Effector memory CD4-positive, alpha-beta T cell (primary cell): ENCODE measurements around the gene DVL1.
"Not testable (repeated sequence)": the region's sequence is repeated elsewhere in the genome, so short reads cannot be mapped to it uniquely, and the experiment has no call there.

ENCODE experiments used
- DNase-seq, 3 donors: peaks; one replicate each; pipeline ENCODE4 v3.0.0-alpha.2; 2020
- H3K27ac ChIP-seq: 2 replicates; pipeline ENCODE4 v1.7.0; 2013; ENCODE audit warnings: mild to moderate bottlenecking, low read length, moderate library complexity; ENCODE audit not compliant: insufficient read depth, poor library complexity, severe bottlenecking
- H3K27me3 ChIP-seq: replicated peaks from 2 replicates; pipeline ENCODE4 v1.7.0; 2013; ENCODE audit warnings: mild to moderate bottlenecking, low read length; ENCODE audit not compliant: insufficient read depth, control insufficient read depth, poor library complexity, severe bottlenecking
- H3K36me3 ChIP-seq: 2 replicates; pipeline ENCODE4 v1.7.0; 2013; ENCODE audit warnings: mild to moderate bottlenecking, low read length, moderate library complexity; ENCODE audit not compliant: control insufficient read depth, insufficient read depth
- H3K4me1 ChIP-seq: 2 replicates; pipeline ENCODE4 v1.7.0; 2013; ENCODE audit warnings: low read length, mild to moderate bottlenecking; ENCODE audit not compliant: control insufficient read depth, insufficient read depth, poor library complexity, severe bottlenecking
- H3K4me3 ChIP-seq: 2 replicates; pipeline ENCODE4 v1.7.0; 2013; ENCODE audit warnings: low read length, low read depth, mild to moderate bottlenecking; ENCODE audit not compliant: insufficient read depth, poor library complexity, severe bottlenecking
- H3K9me3 ChIP-seq: 2 replicates; pipeline ENCODE4 v1.7.0; 2013; ENCODE audit warnings: mild to moderate bottlenecking, low read length, moderate library complexity; ENCODE audit not compliant: control insufficient read depth

DVL1 gene

DNA sequence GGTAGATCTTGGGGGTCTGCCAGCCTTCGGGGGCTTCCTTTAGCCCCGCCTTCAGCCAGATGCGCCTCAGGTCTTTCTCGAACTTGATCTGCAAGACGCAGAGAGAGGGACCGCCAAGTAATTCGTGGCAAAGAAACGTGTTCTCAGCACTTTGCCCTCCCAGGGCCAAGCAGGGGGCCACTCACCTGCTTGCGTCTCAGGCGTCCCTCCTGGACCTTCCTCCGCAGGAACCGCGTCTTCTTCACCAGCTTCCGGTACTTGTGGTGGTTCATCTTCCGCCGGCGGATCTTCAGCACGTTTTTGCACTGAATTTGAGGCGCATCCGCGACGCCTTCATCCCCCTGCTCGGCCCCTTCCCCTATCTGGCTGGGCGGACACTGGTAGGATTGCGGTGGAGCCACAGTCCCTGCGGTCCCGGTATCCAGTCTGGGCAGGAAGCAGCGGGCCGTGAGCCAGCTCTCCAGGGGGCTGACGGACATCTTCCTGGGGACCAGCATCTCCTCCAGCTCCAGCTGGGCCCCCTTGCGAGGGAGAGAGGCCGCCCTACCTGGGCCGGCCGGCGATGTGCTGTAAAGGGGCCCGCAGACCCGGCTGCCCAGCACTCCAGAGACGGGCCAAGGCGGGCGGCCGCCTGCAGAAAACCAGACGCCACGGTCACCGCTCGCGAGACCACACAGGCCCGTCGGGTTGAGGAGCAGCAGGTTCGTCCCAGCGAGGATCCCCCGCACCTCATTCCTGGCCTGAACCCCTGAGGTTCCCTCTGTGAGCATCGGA is 24.8 kb upstream of the DVL1 start:
- Histone ChIP-seq H3K36me3 (no peaks in the 10 kb centered on the region), H3K4me1 (peaks cover 34% of the 10 kb centered on the region), H3K9me3 (no peaks in the 10 kb centered on the region), H3K27me3 (no peaks in the 10 kb centered on the region), H3K4me3 (peak overlapping the region; percentile 78), H3K27ac (peak overlapping the region; percentile 85)
- DNase-seq = no peak

GRCh38 chr1:1373051-1373814 is 24.0 kb upstream of the DVL1 start:
- no peak for DNase-seq
- no peak overlapping the region for H3K4me3 ChIP-seq
- no peaks in the 10 kb centered on the region for H3K27me3 ChIP-seq
- H3K36me3 ChIP-seq = no peaks in the 10 kb centered on the region
- H3K9me3 ChIP-seq = no peaks in the 10 kb centered on the region
- peaks cover 34% of the 10 kb centered on the region for H3K4me1 ChIP-seq
- H3K27ac ChIP-seq = no peak overlapping the region

DNA sequence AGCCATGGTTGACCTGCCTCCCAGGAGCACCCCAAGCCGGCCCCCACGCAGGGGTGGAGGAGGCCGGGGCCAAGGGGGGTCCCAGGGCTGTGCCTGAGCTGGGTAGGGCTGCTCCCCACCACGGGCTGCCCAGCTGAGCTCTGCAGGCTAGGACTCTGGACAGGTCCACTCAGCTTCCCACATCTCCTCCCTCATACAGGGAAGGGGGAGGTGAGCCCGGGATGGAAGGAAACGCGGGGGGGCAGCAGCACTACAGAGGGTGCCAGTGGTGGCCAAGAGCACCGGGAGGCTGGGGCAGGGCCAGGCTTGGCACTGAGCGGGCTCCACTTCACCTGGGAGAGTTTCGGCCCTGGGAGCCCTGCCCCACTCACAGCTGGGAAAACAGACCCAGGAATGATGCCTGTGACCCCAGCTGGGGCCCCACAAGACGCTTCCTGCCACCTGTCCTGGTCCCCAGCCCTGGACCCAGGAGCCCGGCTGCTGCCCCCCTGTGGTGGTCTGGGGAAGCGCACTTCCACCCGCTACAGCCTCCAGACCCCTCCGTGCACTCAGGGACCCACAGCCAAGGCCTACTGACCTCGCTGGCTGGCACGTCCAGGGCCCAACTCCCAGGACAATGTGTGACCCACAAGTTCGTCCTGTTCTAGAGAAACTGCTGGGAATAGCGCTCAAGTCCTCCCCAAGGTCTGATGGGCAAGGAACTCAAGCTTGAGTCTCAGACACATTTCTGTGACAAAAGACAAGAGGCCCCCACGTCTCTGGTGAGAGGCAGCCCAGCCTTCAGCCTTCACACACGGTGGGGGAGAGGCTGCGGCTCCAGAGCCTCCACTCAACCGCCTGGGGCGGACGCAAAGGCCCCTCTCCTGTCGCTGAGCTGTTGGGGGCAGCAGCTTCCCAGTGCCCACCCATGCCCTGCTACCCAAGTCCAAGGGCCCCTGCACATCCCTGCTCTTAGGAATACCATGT is 22.8 kb upstream of the DVL1 start:
- no peaks in the 10 kb centered on the region for H3K27me3 ChIP-seq
- DNase-seq = peak; percentile 52 to 69 (median 56)
- peaks cover 4% of the 10 kb centered on the region for H3K9me3 ChIP-seq
- no peaks in the 10 kb centered on the region for H3K36me3 ChIP-seq
- peaks cover 34% of the 10 kb centered on the region for H3K4me1 ChIP-seq
- H3K27ac ChIP-seq = peak overlapping the region; percentile 62
- peak overlapping the region; percentile 31 for H3K4me3 ChIP-seq

DNA sequence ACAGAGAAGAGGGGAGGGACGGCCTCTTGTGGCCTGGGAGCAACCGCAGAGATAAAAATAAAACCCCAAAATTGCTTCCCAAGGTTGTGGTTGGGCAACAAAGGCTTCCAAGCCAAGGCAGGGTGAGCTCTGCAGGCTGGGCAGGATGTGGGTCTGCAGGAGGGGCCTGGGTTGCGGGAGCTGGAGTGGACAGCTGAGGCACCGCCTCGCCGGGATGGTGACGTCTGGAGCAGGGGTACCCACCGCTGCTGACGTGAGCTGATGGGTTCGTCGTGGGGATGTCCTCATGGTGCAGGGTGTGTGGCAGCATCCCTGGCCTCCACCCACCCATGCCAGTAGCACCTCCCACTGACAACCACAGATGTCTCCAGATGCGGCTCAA is 22.1 kb upstream of the DVL1 start:
- Histone ChIP-seq H3K36me3 (no peaks in the 10 kb centered on the region), H3K4me1 (peaks cover 34% of the 10 kb centered on the region), H3K4me3 (peak overlapping the region; percentile 31), H3K9me3 (peaks cover 5% of the 10 kb centered on the region), H3K27me3 (no peaks in the 10 kb centered on the region), H3K27ac (peak overlapping the region; percentile 62)
- DNase-seq = peak; percentile 71 to 78 (median 74)

GRCh38 chr1:1370771-1371300 is 21.6 kb upstream of the DVL1 start:
- no peak overlapping the region for H3K4me3 ChIP-seq
- no peak overlapping the region for H3K27ac ChIP-seq

DNA sequence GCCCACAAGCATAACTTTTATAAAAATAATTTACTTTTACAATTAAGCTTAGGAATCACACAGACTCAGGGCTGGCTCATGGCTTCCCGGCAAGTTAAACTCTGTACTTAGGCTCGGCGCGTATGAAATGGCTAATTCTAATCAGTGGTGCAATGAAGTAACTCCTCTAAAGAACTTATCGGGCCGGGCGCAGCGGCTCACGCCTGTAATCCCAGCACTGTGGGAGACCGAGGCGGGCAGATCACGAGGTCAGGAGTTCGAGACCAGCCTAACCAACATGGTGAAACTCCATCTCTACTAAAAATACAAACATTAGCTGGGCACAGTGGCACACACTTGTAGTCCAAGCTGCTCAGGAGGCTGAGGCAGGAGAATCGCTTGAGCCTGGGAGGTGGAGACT is 20.9 kb upstream of the DVL1 start:
- H3K27ac ChIP-seq, H3K4me3 ChIP-seq, DNase-seq, H3K27me3 ChIP-seq, H3K9me3 ChIP-seq, H3K36me3 ChIP-seq: not testable (repeated sequence)
- H3K4me1 ChIP-seq = peaks cover 33% of the 10 kb centered on the region

More at GRCh38 chr1:1370771-1371300, 21.6 kb upstream of the DVL1 start:
- Histone ChIP-seq H3K36me3 (no peaks in the 10 kb centered on the region), H3K9me3 (peaks cover 5% of the 10 kb centered on the region), H3K4me1 (peaks cover 34% of the 10 kb centered on the region), H3K27me3 (no peaks in the 10 kb centered on the region)
- DNase-seq = no peak

GRCh38 chr1:1367315-1367714 is 18.1 kb upstream of the DVL1 start:
- DNase-seq = no peak
- H3K4me1 ChIP-seq = peaks cover 19% of the 10 kb centered on the region
- H3K27ac ChIP-seq = no peak overlapping the region
- peaks cover 5% of the 10 kb centered on the region for H3K9me3 ChIP-seq
- H3K36me3 ChIP-seq = no peaks in the 10 kb centered on the region
- H3K27me3 ChIP-seq = no peaks in the 10 kb centered on the region
- no peak overlapping the region for H3K4me3 ChIP-seq

DNA sequence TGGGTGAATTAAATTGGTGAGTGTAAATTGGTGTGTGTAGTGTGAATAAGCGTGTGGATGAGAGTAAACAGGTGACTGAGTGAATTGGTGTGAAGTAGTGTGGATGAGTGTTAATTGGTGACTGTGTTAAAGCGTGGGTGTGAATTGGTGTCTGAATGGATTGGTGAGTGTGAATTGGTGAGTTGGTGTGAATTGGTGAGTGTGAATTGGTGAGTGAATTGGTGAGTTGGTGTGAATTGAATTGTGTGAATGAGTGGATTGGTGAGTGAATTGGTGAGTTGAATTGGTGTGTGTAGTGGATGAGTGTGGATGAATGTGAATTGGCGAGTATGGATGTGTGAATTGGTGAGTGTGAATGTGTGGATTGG is 17.5 kb upstream of the DVL1 start:
- no peak overlapping the region for H3K27ac ChIP-seq
- DNase-seq = no peak
- no peaks in the 10 kb centered on the region for H3K27me3 ChIP-seq
- H3K9me3 ChIP-seq = peaks cover 5% of the 10 kb centered on the region
- no peaks in the 10 kb centered on the region for H3K36me3 ChIP-seq
- H3K4me1 ChIP-seq = peaks cover 13% of the 10 kb centered on the region
- no peak overlapping the region for H3K4me3 ChIP-seq

DNA sequence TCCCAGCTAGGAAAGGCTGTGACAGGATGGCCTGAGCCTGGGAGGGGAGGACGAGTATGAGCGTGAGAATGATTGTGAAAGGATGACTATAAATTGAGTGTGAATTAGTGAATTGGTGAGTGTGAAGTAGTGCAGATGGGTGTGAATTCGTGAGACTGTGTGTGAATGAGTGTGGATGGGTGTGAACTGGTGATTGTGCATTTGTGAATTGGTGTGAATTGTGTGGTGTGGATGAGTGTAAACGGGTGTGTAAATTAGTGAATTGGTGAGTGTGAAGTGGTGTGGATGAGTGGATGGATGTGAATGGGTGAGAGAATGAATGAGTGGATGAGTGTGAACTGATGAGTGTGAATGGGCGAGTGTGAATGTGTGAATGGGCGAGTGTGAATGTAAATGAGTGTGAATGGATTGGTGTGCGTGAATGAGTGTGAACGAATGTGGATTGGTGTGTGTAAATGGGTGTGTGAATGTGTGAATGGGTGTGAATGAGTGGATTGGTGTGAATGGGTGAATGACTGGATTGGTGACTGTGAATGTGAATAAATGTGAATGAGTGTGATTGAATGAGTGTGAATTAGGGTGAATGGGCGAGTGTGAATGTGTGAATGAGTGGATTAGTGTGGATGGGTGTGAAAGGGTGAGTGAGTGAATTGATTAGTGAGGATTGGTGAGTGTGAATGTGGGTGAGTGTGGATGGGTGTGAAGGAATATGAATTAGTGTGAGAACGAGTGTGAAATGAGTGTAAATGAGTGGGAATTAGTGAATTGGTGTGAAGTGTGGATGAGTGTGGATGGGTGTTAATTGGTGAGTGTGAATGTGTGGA is 16.9 kb upstream of the DVL1 start:
- H3K4me1 ChIP-seq = peaks cover 7% of the 10 kb centered on the region
- H3K36me3 ChIP-seq = no peaks in the 10 kb centered on the region
- H3K4me3 ChIP-seq = no peak overlapping the region
- DNase-seq = no peak
- no peak overlapping the region for H3K27ac ChIP-seq
- peaks cover 5% of the 10 kb centered on the region for H3K9me3 ChIP-seq
- no peaks in the 10 kb centered on the region for H3K27me3 ChIP-seq
